OCI-M1 (cell line): ENCODE results near the gene RFTN2.

ENCODE experiments used
- DNase-seq: peaks from one replicate; lab custom pipeline; 2025; lab: John Stamatoyannopoulos, UW

Gene RFTN2

DNA sequence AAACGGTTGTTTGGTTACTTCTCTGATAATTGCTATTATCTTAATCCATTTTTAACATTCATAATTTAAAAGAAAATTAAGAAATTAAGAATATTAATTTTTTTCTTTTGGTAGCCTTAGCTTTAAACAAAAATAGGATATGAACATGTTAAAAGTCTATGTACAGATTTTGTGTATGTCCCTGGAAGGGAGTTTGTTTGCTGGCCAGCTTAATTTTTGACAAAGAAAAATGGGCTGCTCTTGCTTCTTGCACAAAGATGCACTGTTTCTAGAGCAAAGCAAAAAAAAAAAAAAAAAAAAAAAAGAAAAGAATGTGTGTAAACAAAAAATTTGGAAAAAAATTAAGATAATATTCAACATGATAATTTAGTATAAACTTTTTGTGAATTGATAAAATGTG lies 1.3 kb downstream of the RFTN2 start:
- no peak for DNase-seq

- DNase-seq, result no peak
Measured at GRCh38 chr2:197673606-197674005, 1.8 kb downstream of the RFTN2 start.

DNA sequence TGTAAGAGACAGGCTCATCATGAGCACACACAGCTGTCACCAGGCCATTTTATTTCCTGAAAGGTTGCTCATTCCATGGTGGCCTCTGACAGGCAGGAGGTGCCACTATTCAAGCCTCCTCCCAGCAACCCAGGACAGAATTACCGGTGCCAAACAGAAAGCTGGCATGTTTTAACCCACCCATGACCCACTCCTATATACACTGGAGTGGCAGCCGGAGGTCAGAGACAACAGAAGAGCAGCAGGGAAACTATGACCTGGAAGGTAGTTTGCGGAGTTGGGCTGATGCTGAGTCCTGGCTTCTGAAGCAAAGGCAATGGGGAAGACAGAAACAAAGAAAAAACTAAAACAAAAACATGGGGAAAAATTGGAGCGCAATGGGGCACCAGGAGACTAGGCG lies 2.3 kb downstream of the RFTN2 start:
- DNase-seq, result no peak

DNA sequence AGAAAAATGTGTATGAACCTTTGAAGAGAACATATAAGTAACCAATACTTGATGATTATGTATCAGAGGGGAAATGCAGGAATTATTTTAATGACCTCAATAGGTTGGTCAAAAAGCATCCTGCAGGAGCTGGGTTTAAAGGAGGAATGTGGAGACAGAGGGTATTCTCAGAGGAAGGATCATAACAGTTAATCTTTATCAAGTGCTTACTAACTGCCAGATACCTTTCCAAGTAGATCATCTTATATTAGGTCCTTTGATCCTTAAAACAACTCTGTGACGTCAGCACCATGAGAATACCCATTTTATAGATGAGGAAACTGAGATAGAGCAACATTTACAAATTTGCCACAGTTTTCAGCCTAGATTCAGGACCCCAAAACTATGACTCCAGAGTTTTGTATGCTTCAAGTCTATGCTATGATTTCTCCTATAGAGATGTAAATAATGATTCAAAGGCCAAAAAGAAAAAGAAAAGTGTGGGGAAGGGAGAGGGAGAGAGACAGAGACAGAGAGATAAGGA lies 3.0 kb downstream of the RFTN2 start:
- DNase-seq, result no peak

DNA sequence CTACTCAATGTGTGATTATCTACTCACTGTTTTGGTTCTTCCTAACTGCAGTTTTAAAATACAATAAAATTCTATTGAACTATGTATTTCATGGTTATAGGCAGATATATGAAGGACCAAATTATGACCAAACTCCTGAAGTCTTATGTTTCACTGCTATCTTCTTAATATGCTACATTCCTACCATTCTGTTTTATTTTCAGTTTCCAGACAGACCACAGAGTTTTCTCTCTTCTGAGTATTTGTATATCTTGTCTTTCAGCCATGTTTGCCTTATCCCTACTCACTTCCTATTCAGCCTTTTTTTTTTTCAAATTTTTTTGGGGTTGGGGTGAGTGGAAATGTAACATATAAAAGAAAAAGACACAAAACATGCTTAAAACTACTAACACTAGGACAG lies 6.3 kb downstream of the RFTN2 start:
- DNase-seq, result no peak

DNA sequence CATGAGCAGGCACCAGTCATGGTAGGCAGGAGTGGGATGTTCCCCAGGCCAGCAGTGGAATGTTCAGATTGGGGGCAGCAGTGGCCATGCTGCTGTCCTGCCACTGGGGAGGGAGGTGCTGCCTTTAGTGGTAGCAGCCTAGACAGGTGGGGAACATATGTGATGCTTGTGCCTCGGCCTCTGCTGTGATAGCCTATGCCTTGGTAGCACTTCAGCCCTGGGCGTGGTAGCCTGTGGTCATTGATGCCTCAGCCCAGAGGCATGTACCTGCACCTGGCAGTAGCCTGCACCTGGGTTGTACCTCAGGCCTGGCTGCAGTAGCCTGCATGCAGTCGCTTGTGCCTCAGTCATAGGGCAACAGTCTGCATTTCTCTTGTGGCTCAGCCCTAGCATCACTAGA lies 7.1 kb downstream of the RFTN2 start:
- no peak for DNase-seq

DNA sequence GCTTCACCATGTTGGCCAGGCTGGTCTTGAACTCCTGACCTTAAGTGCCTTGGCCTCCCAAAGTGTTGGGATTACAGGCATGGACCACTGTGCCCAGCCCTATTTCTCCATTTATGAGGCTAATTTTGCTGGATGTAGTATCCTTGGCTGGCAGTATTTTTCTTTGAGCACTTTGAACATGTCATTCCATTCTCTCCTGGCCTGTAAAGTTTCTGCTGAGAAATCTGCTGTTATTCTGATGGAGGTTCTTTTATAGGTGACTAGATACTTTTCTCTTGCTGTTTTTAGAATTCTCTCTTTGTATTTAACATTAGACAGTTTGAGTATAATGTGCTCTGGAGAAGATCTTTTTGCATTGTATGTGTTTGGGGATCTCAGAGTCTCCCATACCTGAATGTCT lies 9.1 kb downstream of the RFTN2 start:
- DNase-seq, result no peak

- DNase-seq, result no peak
Measured at GRCh38 chr2:197661626-197662025, 13.8 kb downstream of the RFTN2 start.

- DNase-seq, result no peak
Measured at GRCh38 chr2:197657562-197657961, 17.8 kb downstream of the RFTN2 start.

GRCh38 chr2:197647961-197648690 lies 27.3 kb downstream of the RFTN2 start:
- no peak for DNase-seq

DNA sequence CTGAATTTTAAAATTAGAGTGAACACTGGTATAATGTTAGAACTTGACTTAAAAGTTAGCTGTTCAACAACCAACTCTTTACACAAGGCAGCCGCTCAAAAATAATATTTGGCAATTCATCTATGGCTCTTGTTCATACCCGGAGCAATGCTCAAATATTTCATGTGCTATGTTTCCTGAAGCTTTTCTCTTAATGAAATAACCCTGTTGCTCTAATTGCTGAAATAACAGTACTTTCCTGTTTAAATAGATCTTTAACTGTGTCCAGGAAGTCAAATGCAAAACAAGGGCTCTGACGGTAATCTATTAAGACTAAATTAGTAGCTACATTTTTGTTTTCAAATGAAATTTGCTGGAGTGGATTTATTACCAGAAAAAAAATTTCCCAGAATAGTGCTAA lies 33.7 kb downstream of the RFTN2 start:
- no peak for DNase-seq

- DNase-seq, result peak; percentile 46
Measured at GRCh38 chr2:197640571-197641122, 34.7 kb downstream of the RFTN2 start.

- no peak for DNase-seq
Measured at GRCh38 chr2:197633109-197633657, 42.2 kb downstream of the RFTN2 start.

DNA sequence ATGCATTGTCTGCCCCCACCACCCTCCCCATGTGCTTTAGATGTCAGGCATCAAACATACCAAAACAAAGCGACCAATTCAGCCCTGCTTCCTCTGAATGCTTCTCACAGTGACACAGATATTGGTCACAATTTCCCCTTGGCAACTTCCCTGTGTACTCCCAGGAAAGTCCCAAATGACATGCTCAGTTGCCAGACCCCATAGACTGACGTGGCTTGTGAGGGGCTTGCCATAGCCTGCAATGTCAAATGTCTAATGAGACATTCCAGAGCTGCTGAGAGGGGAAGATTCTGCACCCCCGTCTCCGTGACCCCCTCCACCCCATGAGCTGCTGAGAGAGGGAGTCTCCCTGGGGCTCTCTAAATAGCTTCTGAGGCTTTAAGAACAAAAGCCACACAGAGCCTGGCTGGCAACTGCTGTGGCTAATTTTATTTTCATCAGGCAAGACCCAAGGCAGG lies 47.3 kb downstream of the RFTN2 start:
- DNase-seq, result no peak

GRCh38 chr2:197626965-197627625 lies 48.3 kb downstream of the RFTN2 start:
- DNase-seq, result no peak

- no peak for DNase-seq
Measured at GRCh38 chr2:197620133-197620532, 55.3 kb downstream of the RFTN2 start.

GRCh38 chr2:197615016-197615652 lies 60.3 kb downstream of the RFTN2 start:
- DNase-seq, result no peak

GRCh38 chr2:197614532-197614931 lies 60.9 kb downstream of the RFTN2 start:
- no peak for DNase-seq

DNA sequence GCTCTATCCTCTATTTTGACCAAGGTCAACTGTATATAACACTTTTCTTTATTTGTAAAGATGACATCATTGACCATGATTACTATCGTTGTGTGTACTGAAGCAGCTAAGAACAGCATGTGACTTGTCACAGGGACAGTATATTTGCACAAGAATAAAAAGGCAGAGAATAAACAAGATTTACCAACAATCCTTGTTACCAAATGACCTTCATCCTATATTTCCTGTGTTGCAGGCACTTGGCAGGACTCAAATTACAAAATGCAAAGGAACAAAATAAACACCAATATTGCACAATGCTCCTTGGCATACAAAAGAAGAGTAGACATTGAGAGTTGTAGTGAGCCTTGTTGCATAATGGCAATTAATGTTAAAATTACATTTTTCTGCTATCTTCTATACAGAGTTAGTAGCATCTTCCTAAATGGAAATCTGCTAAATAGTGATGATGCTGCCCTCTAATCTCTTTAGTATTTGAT lies 61.8 kb downstream of the RFTN2 start:
- DNase-seq, result no peak

DNA sequence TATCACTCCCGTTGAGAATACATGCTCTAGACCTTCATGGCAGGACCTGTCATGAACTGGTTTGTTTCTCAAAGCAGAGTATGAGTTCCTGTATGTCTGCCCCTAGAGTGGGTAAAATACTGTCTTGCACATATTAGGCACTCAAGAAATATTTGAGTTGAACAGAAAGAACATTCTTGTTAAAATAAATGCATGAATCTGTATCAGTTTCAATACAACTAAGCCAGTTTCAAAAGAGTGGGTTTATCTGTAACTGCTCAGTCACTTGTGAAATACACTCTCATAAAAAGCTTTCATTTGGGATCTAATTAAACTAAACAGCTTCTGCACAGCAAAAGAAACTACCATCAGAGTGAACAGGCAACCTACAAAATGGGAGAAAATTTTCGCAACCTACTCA lies 69.2 kb downstream of the RFTN2 start:
- no peak for DNase-seq

DNA sequence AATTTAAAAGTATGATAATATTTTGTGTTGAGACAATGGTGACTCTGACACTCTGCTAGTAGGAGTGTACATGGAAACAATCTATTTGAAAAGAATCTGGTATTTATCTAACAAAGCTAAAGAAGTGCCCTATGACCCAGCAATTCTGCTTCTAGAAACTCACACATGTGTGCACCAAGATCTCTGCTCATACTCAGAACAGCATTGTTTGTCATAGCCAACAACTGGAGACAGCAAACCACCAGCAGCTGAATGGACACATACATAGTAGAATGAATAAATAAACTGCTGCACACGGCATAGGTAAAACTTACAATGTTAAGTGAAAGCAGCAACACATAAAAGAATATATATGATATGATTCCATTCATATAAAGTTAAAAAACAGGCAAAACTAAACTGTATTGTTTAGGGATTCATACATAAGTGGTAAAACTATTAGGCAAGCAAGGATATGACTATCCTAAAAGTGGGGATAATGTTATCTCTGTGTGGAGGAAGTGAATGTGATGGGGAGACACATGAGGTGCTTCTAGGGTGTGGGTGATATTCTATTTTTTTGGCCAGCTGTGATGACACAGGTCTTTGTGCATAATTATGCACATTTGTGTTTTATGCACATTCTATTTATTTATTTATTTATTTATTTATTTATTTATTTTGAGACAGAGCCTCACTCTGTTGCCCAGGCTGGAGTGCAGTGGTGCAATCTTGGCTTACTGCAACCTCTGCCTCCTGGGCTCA lies 71.1 kb downstream of the RFTN2 start:
- no peak for DNase-seq

- no peak for DNase-seq
Measured at GRCh38 chr2:197601726-197602125, 73.7 kb downstream of the RFTN2 start.
